ENCODE results near the gene LGALS4.

Gene LGALS4

GRCh38 chr19:38806371-38806770 is 6.4 kb downstream of the LGALS4 start:
- Histone ChIP-seq H3K4me3 (ENCODE audit: low read depth in 1 of 2, low read length in 2 of 2) (no peak overlapping the region), H3K9ac (ENCODE audit: low read depth, low read length) (no peak overlapping the region), H3K36me3 (ENCODE audit: insufficient read depth, low read length) (no peaks in the 10 kb centered on the region), H3K4me2 (ENCODE audit: insufficient read depth, low read length) (no peak overlapping the region), H2AFZ (ENCODE audit: low read depth, low read length) (no peak overlapping the region), H3K27me3 (ENCODE audit: insufficient read depth, low read length, poor library complexity) (no peaks in the 10 kb centered on the region), H3K4me1 (ENCODE audit: insufficient read depth, low read length) (no peaks in the 10 kb centered on the region), H3K27ac (ENCODE audit: low read length) (no peak overlapping the region), H4K20me1 (ENCODE audit: insufficient read depth, low read length) (no peaks in the 10 kb centered on the region), H3K79me2 (ENCODE audit: insufficient read depth, low read length) (no peaks in the 10 kb centered on the region), H3K9me3 (ENCODE audit: insufficient read depth, low read length, severe bottlenecking) (no peaks in the 10 kb centered on the region)
- no peak for ATAC-seq (ENCODE audit: insufficient read depth, low read depth)
- DNase-seq, result no peak
- TF ChIP-seq CTCF (IDR thresholded peaks at IDR 0.05; ENCODE audit: borderline replicate concordance, extremely low read depth, low read length, poor library complexity, severe bottlenecking) (no peak), EZH2 (IDR thresholded peaks at IDR 0.05; ENCODE audit: borderline replicate concordance, low read depth, low read length, severe bottlenecking) (no peak)

- Histone ChIP-seq H4K20me1 (ENCODE audit: insufficient read depth, low read length) (no peaks in the 10 kb centered on the region), H2AFZ (ENCODE audit: low read depth, low read length) (no peak overlapping the region), H3K4me3 (ENCODE audit: low read depth in 1 of 2, low read length in 2 of 2) (no peak overlapping the region), H3K27me3 (ENCODE audit: insufficient read depth, low read length, poor library complexity) (no peaks in the 10 kb centered on the region), H3K4me1 (ENCODE audit: insufficient read depth, low read length) (no peaks in the 10 kb centered on the region), H3K9ac (ENCODE audit: low read depth, low read length) (no peak overlapping the region), H3K79me2 (ENCODE audit: insufficient read depth, low read length) (no peaks in the 10 kb centered on the region), H3K27ac (ENCODE audit: low read length) (no peak overlapping the region), H3K4me2 (ENCODE audit: insufficient read depth, low read length) (no peak overlapping the region), H3K9me3 (ENCODE audit: insufficient read depth, low read length, severe bottlenecking) (no peaks in the 10 kb centered on the region), H3K36me3 (ENCODE audit: insufficient read depth, low read length) (no peaks in the 10 kb centered on the region)
- DNase-seq (no peak), ATAC-seq (ENCODE audit: insufficient read depth, low read depth) (no peak)
- no peak for TF ChIP-seq CTCF (IDR thresholded peaks at IDR 0.05; ENCODE audit: borderline replicate concordance, extremely low read depth, low read length, poor library complexity, severe bottlenecking)
- no peak for TF ChIP-seq EZH2 (IDR thresholded peaks at IDR 0.05; ENCODE audit: borderline replicate concordance, low read depth, low read length, severe bottlenecking)
These were observed 7.6 kb downstream of the LGALS4 start for GRCh38 chr19:38805180-38805579.

- Histone ChIP-seq H3K27me3 (ENCODE audit: insufficient read depth, low read length, poor library complexity) (no peaks in the 10 kb centered on the region), H3K4me1 (ENCODE audit: insufficient read depth, low read length) (no peaks in the 10 kb centered on the region), H3K36me3 (ENCODE audit: insufficient read depth, low read length) (no peaks in the 10 kb centered on the region), H3K27ac (ENCODE audit: low read length) (no peak overlapping the region), H3K4me2 (ENCODE audit: insufficient read depth, low read length) (no peak overlapping the region), H3K79me2 (ENCODE audit: insufficient read depth, low read length) (no peaks in the 10 kb centered on the region), H2AFZ (ENCODE audit: low read depth, low read length) (no peak overlapping the region), H3K9me3 (ENCODE audit: insufficient read depth, low read length, severe bottlenecking) (no peaks in the 10 kb centered on the region), H4K20me1 (ENCODE audit: insufficient read depth, low read length) (no peaks in the 10 kb centered on the region), H3K9ac (ENCODE audit: low read depth, low read length) (no peak overlapping the region), H3K4me3 (ENCODE audit: low read depth in 1 of 2, low read length in 2 of 2) (no peak overlapping the region)
- no peak for TF ChIP-seq EZH2 (IDR thresholded peaks at IDR 0.05; ENCODE audit: borderline replicate concordance, low read depth, low read length, severe bottlenecking)
- TF ChIP-seq CTCF (IDR thresholded peaks at IDR 0.05; ENCODE audit: borderline replicate concordance, extremely low read depth, low read length, poor library complexity, severe bottlenecking), result no peak
- DNase-seq (no peak), ATAC-seq (ENCODE audit: insufficient read depth, low read depth) (no peak)
These were observed 9.2 kb downstream of the LGALS4 start for GRCh38 chr19:38803543-38803942.

All from DND-41 (cell line).